Measurements from ENCODE around the gene NPIPA1.
"Not testable (repeated sequence)": the region's sequence is repeated elsewhere in the genome, so short reads cannot be mapped to it uniquely, and the experiment has no call there.

The NPIPA1 gene

DNA sequence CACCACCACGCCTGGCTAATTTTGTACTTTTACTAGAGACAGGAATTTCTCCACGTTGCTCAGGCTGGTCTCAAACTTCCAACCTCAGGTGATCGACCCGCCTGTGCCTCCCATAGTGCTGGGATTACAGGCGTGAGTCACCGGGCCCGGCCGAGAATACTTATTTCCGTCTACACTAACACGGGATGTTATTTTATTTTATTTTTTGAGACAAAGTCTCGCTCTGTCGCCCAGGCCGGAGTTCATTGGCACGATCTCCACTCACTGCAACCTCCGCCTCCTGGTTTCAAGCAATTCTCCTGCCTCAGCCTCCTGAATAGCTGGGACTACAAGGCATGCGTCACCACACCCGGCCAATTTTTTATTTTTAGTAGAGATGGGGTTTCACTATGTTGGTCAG lies 28.1 kb downstream of the NPIPA1 start:
- Histone ChIP-seq H3K9me3 (ENCODE audit: control insufficient read depth, low read length) (no peaks in the 10 kb centered on the region), H3K27ac (ENCODE audit: low read depth, low read length, severe bottlenecking) (no peak overlapping the region), H3K36me3 (ENCODE audit: control insufficient read depth, insufficient read depth, low read length) (no peaks in the 10 kb centered on the region), H3K4me1 (ENCODE audit: control insufficient read depth, insufficient read depth, low read length, poor library complexity, severe bottlenecking) (no peaks in the 10 kb centered on the region), H3K4me3 (ENCODE audit: extremely low read depth, insufficient read depth, low read length, poor library complexity, severe bottlenecking) (no peak overlapping the region)
- WGBS, 2 experiments (ENCODE audit: insufficient coverage in 2 of 2) = 86 to 93% methylated on average over 17 of the region's 17 CpGs

DNA sequence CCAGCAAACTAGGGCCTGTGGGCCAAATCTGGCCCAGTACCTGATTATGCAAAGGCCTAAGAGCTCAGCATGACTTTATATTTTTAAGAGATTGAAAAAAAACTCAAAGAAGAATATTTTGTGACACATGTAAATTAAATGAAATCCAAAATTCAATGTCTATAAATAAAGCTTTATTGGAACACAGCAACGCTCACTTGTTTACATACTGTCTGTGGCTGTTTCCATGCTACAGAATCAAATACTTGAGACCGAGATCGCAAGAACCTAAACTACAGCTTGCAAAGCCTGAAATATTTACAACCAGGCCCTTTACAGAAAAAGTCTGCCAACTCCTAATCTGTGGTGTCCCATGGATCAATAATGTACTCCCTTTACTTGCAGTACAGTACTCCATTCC lies 32.6 kb downstream of the NPIPA1 start:
- 89 to 97% methylated on average over 3 of the region's 3 CpGs for WGBS, 2 experiments (ENCODE audit: insufficient coverage in 2 of 2)
- not testable (repeated sequence) for H3K4me3 ChIP-seq (ENCODE audit: extremely low read depth, insufficient read depth, low read length, poor library complexity, severe bottlenecking); H3K4me1 ChIP-seq (ENCODE audit: control insufficient read depth, insufficient read depth, low read length, poor library complexity, severe bottlenecking); H3K9me3 ChIP-seq (ENCODE audit: control insufficient read depth, low read length); H3K36me3 ChIP-seq (ENCODE audit: control insufficient read depth, insufficient read depth, low read length); H3K27ac ChIP-seq (ENCODE audit: low read depth, low read length, severe bottlenecking)

DNA sequence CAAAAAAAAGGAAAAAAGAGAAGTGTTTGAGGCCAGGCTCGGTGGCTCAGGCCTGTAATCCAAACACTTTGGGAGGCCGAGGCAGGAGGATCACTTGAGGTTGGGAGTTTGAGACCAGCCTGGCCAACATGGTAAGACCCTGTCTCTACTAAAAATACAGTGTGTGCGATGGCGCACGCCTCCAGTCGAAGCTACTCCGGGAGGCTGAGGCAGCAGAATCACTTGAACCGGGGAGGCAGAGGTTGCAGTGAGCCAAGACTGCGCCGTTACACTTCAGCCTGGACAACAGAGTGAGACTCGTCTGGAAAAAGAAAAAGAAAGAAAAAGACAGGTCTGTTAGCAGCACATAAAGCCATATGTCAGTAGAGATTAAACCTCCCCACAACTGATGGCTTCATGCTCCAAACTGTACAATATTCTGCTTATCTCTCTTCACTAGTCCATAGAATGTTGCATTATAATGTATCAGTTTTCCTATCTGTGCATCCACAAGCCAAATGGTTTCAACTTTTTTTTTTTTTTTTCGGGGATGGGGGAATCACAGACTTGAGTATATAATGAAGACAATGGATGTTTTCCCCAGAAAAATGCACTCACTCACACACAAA lies 34.5 kb downstream of the NPIPA1 start:
- not testable (repeated sequence) for H3K9me3 ChIP-seq (ENCODE audit: control insufficient read depth, low read length); H3K27ac ChIP-seq (ENCODE audit: low read depth, low read length, severe bottlenecking); H3K36me3 ChIP-seq (ENCODE audit: control insufficient read depth, insufficient read depth, low read length); H3K4me1 ChIP-seq (ENCODE audit: control insufficient read depth, insufficient read depth, low read length, poor library complexity, severe bottlenecking); H3K4me3 ChIP-seq (ENCODE audit: extremely low read depth, insufficient read depth, low read length, poor library complexity, severe bottlenecking)
- 91 to 94% methylated on average over 10 to 11 of the region's 12 CpGs for WGBS, 2 experiments (ENCODE audit: insufficient coverage in 2 of 2)

DNA sequence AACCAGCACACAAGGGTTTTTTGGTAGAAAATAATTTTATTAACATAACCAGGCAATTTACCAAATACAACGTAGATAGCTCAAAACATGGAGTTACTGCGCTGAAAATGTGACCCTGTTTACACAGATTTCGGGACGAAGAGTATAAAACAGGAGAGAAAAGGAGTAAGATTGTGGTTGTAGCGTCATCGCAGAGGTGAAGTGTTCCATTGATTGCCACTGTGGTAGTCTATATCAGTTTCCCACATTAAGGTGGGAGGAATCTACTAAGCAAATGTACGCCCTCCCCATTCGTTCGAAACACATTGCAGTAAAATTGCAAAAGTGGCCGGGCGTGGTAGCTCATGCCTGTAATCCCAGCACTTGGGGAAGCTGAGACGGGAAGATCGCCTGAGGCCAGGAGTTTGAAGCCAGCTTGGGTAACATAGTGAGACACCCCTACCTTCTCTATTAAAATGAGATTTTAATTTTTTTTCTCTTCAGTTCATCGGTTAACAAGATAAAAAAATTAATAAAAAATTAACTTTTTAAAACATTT lies 36.6 kb downstream of the NPIPA1 start:
- 81 to 85% methylated on average over 5 to 11 of the region's 14 CpGs for WGBS, 2 experiments (ENCODE audit: insufficient coverage in 2 of 2)
- not testable (repeated sequence) for H3K36me3 ChIP-seq (ENCODE audit: control insufficient read depth, insufficient read depth, low read length); H3K9me3 ChIP-seq (ENCODE audit: control insufficient read depth, low read length); H3K27ac ChIP-seq (ENCODE audit: low read depth, low read length, severe bottlenecking); H3K4me1 ChIP-seq (ENCODE audit: control insufficient read depth, insufficient read depth, low read length, poor library complexity, severe bottlenecking)
- H3K4me3 ChIP-seq (ENCODE audit: extremely low read depth, insufficient read depth, low read length, poor library complexity, severe bottlenecking) = peak overlapping the region; percentile 93

DNA sequence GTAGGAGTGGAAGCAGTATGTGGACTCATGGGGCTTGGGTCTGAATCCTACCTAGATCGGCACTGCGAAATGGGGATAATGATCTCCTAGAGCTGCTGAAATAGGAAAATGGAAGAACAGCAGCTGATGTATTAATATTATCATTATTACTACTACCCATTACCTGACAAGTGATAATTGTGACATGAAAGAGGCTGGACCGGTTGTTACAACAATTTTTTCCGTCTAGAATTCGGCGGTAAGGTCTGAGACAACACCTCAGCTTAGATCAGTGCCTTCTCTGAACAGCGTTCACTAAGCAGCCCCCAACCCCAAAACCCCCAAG lies 37.0 kb downstream of the NPIPA1 start:
- H3K9me3 ChIP-seq (ENCODE audit: control insufficient read depth, low read length); H3K4me1 ChIP-seq (ENCODE audit: control insufficient read depth, insufficient read depth, low read length, poor library complexity, severe bottlenecking); H3K27ac ChIP-seq (ENCODE audit: low read depth, low read length, severe bottlenecking); H3K36me3 ChIP-seq (ENCODE audit: control insufficient read depth, insufficient read depth, low read length): not testable (repeated sequence)
- WGBS, 2 experiments (ENCODE audit: insufficient coverage in 2 of 2) = 0% methylated on average over 4 of the region's 7 CpGs
- peak overlapping the region; percentile 93 for H3K4me3 ChIP-seq (ENCODE audit: extremely low read depth, insufficient read depth, low read length, poor library complexity, severe bottlenecking)

DNA sequence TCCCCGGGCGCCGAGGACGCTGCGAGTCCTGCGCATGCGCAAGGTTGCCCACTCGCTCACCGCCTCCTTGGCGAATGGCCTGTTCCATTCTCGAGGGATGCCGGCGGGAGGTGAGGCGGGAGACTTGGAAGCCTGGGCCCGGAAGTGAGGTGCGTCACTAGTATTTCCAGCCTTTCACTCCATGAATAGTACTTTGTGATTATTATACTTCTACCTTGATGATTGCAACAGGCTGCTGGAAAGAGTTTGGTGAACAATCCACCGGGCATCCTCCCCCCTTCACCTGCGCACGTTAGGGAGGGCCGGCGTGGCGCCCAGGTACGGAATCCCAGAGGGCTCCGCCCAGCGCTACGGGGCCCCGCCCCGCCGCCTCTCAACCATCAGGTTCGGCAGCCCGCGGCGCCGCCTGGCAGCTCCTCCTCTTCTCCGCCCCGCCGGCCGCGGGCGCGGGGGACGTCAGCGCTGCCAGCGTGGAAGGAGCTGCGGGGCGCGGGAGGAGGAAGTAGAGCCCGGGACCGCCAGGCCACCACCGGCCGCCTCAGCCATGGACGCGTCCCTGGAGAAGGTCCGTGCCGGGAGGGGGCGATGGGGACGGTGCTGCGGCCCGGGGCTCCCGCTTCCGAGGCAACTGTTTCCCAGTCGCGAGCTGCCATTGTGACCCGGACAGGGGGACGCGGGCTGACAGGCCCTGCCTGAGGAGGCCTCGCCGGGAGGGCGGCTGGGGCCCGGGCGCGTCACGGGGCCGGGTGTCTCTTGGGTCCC lies 37.6 kb downstream of the NPIPA1 start, which contains the start of gene PDXDC1:
PDXDC1 (plus strand) TSS at position 371 of the 762 bp plus-strand sequence; CDS start at position 545, 174 bp downstream.
- Histone ChIP-seq H3K4me3 (ENCODE audit: extremely low read depth, insufficient read depth, low read length, poor library complexity, severe bottlenecking) (peak within 1 kb of the TSS; percentile 93), H3K27ac (ENCODE audit: low read depth, low read length, severe bottlenecking) (peak within 1 kb of the TSS; percentile 66)
- not testable (repeated sequence) for H3K4me1 ChIP-seq (ENCODE audit: control insufficient read depth, insufficient read depth, low read length, poor library complexity, severe bottlenecking); H3K36me3 ChIP-seq (ENCODE audit: control insufficient read depth, insufficient read depth, low read length); H3K9me3 ChIP-seq (ENCODE audit: control insufficient read depth, low read length)
- 0% methylated on average over 51 to 56 of the region's 74 CpGs for WGBS, 2 experiments (ENCODE audit: insufficient coverage in 2 of 2)

DNA sequence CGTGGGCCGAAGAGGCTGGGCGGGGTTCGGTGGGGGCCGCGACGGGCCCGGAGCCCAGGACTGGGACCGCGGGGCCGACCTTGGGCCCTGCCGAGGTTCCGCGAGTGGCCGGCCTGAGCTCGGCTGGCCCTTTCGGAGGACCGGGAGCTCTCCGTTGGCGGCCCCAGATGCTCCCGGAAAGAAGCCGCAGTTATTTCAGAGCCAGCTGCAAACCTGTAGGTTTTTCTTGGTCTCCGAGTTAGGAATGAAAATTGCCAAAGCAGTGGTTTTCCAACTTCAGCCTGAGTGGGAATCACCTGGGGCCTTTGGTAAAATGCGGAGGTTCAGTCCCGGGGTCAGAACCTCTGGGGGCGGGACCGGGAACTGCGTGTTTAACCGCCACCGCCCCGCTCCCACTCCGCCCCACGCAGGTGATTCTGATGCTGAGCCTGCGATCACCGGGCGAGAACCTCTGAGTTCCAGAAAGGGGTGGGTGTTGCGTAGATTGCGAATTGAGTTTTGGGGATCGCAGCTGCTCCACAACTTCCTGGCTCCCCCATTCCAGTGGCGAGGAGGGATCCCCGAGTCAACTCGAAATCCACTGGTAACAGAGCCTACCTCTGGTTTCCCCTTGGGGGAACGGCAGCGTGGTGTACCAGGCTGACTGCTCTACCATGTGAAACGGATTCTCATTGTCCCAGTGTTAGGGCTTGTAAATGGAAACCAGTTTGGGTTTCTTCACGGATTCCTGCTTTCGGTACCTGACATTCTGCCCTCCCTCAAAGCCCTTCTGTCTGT lies 38.4 kb downstream of the NPIPA1 start:
- H3K27ac ChIP-seq (ENCODE audit: low read depth, low read length, severe bottlenecking) = peak overlapping the region; percentile 66
- H3K4me3 ChIP-seq (ENCODE audit: extremely low read depth, insufficient read depth, low read length, poor library complexity, severe bottlenecking) = peak overlapping the region; percentile 93
- not testable (repeated sequence) for H3K36me3 ChIP-seq (ENCODE audit: control insufficient read depth, insufficient read depth, low read length); H3K4me1 ChIP-seq (ENCODE audit: control insufficient read depth, insufficient read depth, low read length, poor library complexity, severe bottlenecking); H3K9me3 ChIP-seq (ENCODE audit: control insufficient read depth, low read length)
- 3 to 5% methylated on average over 19 to 30 of the region's 47 CpGs for WGBS, 2 experiments (ENCODE audit: insufficient coverage in 2 of 2)

DNA sequence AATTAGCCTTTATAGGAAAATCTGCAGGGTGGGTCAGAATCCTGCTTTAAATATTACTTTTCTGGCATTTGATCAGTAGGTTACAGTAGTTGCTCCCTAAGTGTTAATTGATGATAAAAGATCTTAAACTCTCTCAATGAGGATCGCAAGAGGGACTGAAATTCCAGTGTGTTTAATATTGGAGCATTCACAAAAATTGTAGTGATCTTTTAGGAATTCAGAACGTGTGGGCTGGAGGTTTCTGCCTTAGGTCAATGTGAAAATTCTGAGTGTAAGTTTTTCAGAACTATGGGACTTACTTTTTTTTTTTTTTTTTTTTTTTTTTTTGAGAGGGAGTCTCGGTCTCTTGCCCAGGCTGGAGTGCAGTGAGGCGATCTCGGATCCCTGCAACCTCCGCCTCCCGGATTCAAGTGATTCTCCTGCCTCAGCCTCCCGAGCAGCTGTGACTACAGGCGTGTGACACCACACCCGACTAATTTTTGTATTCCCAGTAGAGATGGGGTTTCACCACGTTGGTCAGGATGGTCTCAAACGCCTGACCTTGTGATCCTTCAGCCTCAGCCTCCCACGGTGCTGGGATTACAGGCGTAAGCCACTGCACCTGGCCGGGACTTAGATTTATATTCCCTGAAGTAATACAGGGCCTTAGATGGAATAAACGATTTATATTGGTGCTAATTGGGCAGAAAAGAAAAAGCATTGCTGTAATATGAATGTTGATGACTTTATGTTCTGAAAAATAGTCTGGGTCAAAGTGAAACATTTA lies 39.9 kb downstream of the NPIPA1 start:
- WGBS, 2 experiments (ENCODE audit: insufficient coverage in 2 of 2) = 86 to 95% methylated on average over 7 to 8 of the region's 16 CpGs
- H3K4me1 ChIP-seq (ENCODE audit: control insufficient read depth, insufficient read depth, low read length, poor library complexity, severe bottlenecking); H3K9me3 ChIP-seq (ENCODE audit: control insufficient read depth, low read length); H3K27ac ChIP-seq (ENCODE audit: low read depth, low read length, severe bottlenecking); H3K36me3 ChIP-seq (ENCODE audit: control insufficient read depth, insufficient read depth, low read length); H3K4me3 ChIP-seq (ENCODE audit: extremely low read depth, insufficient read depth, low read length, poor library complexity, severe bottlenecking): not testable (repeated sequence)

DNA sequence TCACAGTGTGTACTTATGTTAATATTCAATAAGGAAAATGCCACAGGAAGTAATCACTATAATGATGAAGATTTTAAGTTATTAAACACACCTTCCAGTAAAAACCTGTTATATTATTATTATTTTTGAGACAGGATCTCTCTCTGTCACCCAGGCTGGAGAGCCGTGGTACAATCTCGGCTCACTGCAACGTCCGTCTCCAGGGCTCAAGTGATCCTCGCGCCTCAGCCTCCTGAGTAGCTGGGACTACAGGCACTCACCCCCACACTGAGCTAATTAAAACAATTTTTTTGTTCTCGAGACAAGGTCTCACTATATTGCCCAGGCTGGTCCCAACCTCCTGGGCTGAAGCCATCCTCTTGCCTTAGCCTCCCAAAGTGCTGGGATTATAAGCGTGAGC lies 41.0 kb downstream of the NPIPA1 start:
- H3K9me3 ChIP-seq (ENCODE audit: control insufficient read depth, low read length); H3K36me3 ChIP-seq (ENCODE audit: control insufficient read depth, insufficient read depth, low read length); H3K4me3 ChIP-seq (ENCODE audit: extremely low read depth, insufficient read depth, low read length, poor library complexity, severe bottlenecking); H3K27ac ChIP-seq (ENCODE audit: low read depth, low read length, severe bottlenecking); H3K4me1 ChIP-seq (ENCODE audit: control insufficient read depth, insufficient read depth, low read length, poor library complexity, severe bottlenecking): not testable (repeated sequence)
- 94 to 96% methylated on average over 7 of the region's 8 CpGs for WGBS, 2 experiments (ENCODE audit: insufficient coverage in 2 of 2)

DNA sequence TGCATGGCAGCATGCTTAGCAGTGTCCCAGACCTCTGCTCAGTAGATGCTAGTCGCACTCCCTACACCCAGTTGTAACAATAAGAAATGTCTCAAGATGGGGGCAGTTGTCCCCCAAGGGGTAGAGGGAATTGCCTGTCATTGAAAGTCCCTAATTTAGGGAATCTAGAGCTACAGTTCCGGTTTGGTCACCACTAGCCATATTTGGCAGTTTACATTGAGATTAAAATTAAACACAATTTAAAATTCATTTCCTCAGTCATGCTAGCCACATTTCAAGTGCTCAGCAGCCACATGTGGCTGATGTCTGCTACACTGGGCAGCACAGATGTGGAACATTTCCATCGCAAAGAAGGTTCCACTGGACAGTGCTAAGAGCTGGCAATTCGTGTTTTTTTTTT lies 41.7 kb downstream of the NPIPA1 start:
- H3K27ac ChIP-seq (ENCODE audit: low read depth, low read length, severe bottlenecking) = not testable (repeated sequence)
- WGBS, 2 experiments (ENCODE audit: insufficient coverage in 2 of 2) = 95% methylated on average over 2 to 3 of the region's 4 CpGs

More for the DNA sequence above, 41.7 kb downstream of the NPIPA1 start:
- not testable (repeated sequence) for H3K9me3 ChIP-seq (ENCODE audit: control insufficient read depth, low read length); H3K36me3 ChIP-seq (ENCODE audit: control insufficient read depth, insufficient read depth, low read length); H3K4me1 ChIP-seq (ENCODE audit: control insufficient read depth, insufficient read depth, low read length, poor library complexity, severe bottlenecking); H3K4me3 ChIP-seq (ENCODE audit: extremely low read depth, insufficient read depth, low read length, poor library complexity, severe bottlenecking)

Measured in mesodermal cell (in vitro differentiated cells).